ENCODE data around the gene AGRN.

The AGRN gene

GRCh38 chr1:978069-978834 is 41.7 kb upstream of the AGRN start:
- DNase-seq (ENCODE audit: low read depth) = no peak
- H3K4me3 ChIP-seq (ENCODE audit: low read depth, low read length) = no peak overlapping the region
- no peak for TF ChIP-seq CTCF (IDR thresholded peaks at IDR 0.05; ENCODE audit: low read depth, low read length, missing control alignments)
- in situ Hi-C loops (cut with HindIII; ENCODE audit: low sequenced_read_pairs) = no loop called here

DNA sequence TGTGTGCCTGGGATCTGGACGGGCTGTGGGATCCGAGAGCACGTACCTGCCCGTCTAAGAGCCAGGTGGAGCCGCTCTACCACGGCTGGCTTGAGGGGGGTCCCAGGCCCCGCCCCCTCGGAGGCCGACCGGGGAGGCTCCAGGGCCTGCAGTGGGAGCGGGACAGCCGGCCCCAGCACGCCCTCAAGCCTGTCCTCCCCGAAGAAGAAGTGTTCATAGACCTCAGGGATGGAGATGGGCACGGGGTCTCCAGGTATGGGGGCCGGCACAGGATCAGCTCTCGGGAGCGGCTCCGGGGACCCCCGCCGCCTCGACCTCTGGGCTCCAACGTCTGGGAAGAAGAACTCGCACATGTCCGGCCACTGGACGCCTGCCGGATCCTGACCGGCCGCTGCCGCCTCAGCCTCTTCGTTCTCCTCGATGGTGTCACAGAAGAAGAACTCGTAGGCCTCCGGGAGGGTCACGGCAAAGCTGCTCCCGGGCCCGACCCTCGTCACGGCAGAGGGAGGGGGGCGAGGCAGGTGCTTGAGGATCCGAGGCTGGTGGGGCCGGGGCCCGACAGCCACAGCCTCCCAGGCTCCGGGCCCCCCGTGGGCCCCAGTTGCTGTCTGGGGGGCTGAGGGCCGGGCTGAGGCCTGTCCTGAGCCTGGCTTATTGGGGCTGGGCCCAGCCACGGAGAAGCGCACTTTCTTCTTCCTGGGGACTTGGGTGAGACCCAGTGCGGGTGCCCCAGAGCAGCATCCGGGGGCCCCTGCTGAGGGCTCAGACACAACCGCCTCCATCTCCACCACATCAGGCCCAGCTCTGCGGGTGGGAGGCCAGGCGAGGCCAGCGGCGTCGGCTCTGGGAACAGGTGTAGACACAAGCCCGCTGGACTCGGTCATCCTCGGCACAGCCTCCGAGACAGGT is 40.8 kb upstream of the AGRN start:
- in situ Hi-C loops (cut with HindIII; ENCODE audit: low sequenced_read_pairs) = no loop called here
- no peak for TF ChIP-seq CTCF (IDR thresholded peaks at IDR 0.05; ENCODE audit: low read depth, low read length, missing control alignments)
- H3K4me3 ChIP-seq (ENCODE audit: low read depth, low read length) = no peak overlapping the region
- no peak for DNase-seq (ENCODE audit: low read depth)

DNA sequence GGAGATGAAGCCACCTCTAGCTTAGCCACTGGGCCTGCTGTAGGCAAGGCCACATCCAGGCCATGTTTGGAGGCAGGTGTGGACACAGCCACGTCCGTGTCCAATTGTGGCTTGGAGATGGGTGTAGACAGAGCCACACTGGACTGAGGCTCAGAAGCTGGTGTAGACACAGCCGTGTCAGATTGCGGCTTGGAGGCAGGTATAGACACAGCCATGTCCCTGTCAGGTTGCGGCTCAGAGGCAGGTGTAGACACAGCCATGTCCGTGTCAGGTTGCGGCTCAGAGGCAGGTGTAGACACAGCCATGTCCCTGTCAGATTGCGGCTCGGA is 40.2 kb upstream of the AGRN start:
- in situ Hi-C loops (cut with HindIII; ENCODE audit: low sequenced_read_pairs) = no loop called here

DNA sequence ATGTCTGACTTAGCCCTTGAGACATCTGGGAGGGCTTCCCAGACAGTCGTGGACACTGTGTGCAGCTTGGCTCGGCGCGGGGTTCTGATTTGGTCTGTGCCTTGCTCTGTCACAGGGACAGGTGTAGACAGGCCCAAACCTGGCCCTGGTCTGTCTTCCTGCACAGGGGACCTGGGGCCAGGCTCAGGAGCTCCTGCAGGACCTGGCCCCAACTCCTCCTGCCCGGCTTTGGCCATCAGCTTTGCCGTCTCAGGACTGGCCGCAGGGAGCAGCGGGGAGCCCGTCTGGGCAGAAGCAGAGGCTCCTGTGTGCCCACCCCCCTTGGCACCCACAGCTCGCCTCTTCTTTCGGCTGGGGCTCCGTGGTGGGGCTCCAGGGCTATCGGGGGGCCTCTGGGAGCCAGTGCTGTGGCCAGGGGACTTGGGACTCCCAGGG is 39.8 kb upstream of the AGRN start:
- DNase-seq (ENCODE audit: low read depth) = no peak
- TF ChIP-seq CTCF (IDR thresholded peaks at IDR 0.05; ENCODE audit: low read depth, low read length, missing control alignments) = no peak
- H3K4me3 ChIP-seq (ENCODE audit: low read depth, low read length) = no peak overlapping the region
- in situ Hi-C loops (cut with HindIII; ENCODE audit: low sequenced_read_pairs) = no loop called here

More for the DNA sequence above, 40.2 kb upstream of the AGRN start:
- no peak overlapping the region for H3K4me3 ChIP-seq (ENCODE audit: low read depth, low read length)
- TF ChIP-seq CTCF (IDR thresholded peaks at IDR 0.05; ENCODE audit: low read depth, low read length, missing control alignments) = no peak
- DNase-seq (ENCODE audit: low read depth) = no peak

DNA sequence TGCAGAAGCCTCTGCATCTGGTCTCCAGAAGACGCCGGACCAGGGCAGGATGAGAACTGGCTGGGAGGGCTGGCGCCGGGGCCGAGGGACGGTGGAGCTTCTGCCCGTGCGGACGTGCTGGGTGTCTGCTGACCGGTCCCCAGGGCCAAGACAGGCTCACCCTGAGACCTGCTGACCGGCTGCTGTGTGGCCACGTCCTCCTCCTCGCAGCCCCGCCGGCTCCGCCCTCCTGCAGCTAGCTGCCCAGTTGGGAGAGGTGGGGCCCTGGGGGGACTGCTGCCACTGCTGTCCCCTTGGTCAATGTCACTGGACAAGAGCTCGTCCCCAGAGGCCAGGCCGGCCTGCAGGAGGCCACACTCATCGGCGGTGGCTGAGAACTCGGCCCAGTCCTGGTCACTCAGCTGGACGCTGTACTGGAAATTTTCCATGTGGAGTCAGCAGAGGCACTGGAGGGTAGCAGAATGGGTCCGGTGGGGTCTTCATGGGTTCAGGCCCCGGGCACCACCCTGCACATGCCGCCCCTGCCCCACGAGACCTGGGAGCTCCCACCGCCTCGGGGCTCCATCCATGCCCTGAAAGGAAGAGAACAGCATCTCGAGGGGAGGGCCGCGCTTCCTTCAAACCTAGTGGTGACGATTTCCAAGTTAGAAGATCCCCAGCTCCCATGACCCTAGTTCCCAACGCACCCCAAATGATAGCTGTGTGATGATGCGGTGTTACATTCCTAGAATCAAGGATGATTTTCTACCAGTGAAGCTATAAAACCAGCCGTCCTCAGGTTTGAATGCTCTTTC is 39.1 kb upstream of the AGRN start:
- DNase-seq (ENCODE audit: low read depth) = no peak
- no peak overlapping the region for H3K4me3 ChIP-seq (ENCODE audit: low read depth, low read length)
- TF ChIP-seq CTCF (IDR thresholded peaks at IDR 0.05; ENCODE audit: low read depth, low read length, missing control alignments) = no peak

GRCh38 chr1:981491-981954 is 38.4 kb upstream of the AGRN start:
- in situ Hi-C loops (cut with HindIII; ENCODE audit: low sequenced_read_pairs) = no loop called here

More for the DNA sequence above, 39.1 kb upstream of the AGRN start:
- in situ Hi-C loops (cut with HindIII; ENCODE audit: low sequenced_read_pairs) = no loop called here

More at GRCh38 chr1:981491-981954, 38.4 kb upstream of the AGRN start:
- no peak for TF ChIP-seq CTCF (IDR thresholded peaks at IDR 0.05; ENCODE audit: low read depth, low read length, missing control alignments)
- no peak overlapping the region for H3K4me3 ChIP-seq (ENCODE audit: low read depth, low read length)
- DNase-seq (ENCODE audit: low read depth) = no peak

All from astrocyte of the cerebellum (primary cell).